Choroid plexus epithelial cell (primary cell): ENCODE measurements around the gene TBC1D22A.

ENCODE experiments used
- DNase-seq: peaks from one replicate; pipeline ENCODE4 v3.0.0-alpha.2; 2010; ENCODE audit warnings: low read depth
- H3K4me3 ChIP-seq: 2 replicates; pipeline ENCODE4 v1.5.1; 2011; ENCODE audit warnings: low read depth, mild to moderate bottlenecking, control low read depth, low read length, moderate library complexity
- CTCF ChIP-seq: conservative IDR thresholded peaks from 2 replicates; pipeline ENCODE4 v1.5.1; 2011; ENCODE audit warnings: low read depth, mild to moderate bottlenecking, control low read depth, inconsistent platforms, low read length, moderate library complexity

The TBC1D22A gene

GRCh38 chr22:47064416-47064815 lies 302.0 kb downstream of the TBC1D22A start:
- H3K4me3 ChIP-seq, result no peak overlapping the region
- no peak for TF ChIP-seq CTCF
- DNase-seq, result no peak

GRCh38 chr22:47065756-47066615 lies 303.5 kb downstream of the TBC1D22A start:
- no peak for TF ChIP-seq CTCF
- no peak overlapping the region for H3K4me3 ChIP-seq
- DNase-seq, result peak; percentile 18

DNA sequence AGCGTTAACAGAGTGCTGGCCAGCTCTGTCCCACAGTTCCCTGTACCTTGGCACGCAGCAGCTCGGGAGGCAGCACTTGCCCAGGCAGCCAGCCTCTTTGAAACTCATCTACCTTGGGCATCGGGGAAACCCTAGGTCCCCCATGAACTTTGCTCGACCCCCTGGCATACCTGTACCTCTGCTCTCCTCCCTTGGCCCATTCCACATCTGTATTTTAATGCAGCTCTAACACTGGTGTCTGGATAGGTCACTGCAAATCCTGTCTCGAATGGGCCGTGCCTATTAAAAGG lies 304.1 kb downstream of the TBC1D22A start:
- DNase-seq, result no peak
- TF ChIP-seq CTCF, result no peak
- no peak overlapping the region for H3K4me3 ChIP-seq

DNA sequence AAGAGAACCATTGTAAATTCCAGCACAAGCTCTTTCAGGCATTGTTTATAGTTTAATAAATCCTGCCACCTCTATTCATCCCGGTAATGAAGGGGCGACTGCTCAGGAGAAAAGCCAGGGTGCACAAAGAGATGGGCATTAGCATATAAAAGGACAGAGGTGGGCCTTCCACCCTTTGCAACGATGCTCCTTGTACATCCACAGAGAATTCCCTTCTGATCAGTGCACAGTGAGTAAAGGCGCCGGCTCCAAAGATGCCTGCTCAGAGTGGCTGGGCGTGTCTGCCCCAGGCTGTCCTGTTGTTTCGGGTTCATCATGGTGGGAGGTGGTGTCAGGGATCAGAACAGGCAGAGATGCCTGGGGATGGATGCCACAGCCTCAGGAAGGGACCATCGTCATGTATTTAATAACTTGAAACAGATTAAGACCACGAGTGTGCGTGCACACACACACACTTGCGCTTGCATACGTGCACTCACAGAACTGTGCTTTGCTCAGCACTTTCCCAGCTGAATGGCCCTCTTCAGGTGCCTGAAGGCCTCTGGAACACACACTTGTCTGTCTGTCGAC lies 305.0 kb downstream of the TBC1D22A start:
- no peak for DNase-seq
- no peak overlapping the region for H3K4me3 ChIP-seq
- no peak for TF ChIP-seq CTCF

DNA sequence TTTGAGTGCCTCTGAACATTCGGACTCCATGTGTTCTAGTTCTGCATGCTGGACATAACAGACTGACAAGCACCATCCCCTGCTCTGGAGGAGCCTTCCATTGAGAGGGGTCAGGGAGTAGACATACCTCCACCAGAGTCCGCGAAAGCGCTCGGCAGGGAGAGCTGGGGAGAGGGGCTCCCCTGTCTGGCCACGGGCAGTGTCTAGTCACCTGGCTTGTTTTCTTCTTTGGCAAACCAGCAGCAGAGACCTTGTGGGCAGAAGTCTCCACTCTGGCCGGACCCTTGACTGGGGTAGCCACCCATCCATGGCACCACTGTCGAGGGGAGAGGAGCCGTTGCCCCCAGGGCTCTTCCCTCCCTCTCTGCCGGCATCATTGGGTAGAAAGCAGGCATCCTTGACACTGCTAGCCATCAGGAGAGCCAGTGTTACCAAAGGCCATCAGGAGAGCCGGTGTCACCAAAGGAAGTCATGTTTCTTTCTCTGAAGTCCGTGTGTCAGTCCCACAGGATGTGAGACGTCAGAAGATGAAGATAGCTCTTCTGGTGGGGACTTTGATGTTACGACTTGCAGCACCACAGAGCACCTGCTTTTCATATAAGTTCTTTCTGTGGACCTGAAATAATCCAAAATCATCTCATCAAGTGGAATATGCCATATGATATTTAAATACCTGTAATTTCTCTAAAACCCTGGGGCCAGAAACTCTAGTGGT lies 305.6 kb downstream of the TBC1D22A start:
- no peak overlapping the region for H3K4me3 ChIP-seq
- DNase-seq, result no peak
- no peak for TF ChIP-seq CTCF

GRCh38 chr22:47068626-47068996 lies 306.2 kb downstream of the TBC1D22A start:
- no peak for DNase-seq
- H3K4me3 ChIP-seq, result no peak overlapping the region
- TF ChIP-seq CTCF, result no peak
